A673 (cell line): ENCODE results near the gene SCAMP4. TPM values are rescaled to one million over a fixed set of nuclear protein-coding genes. Genes with fewer than 3 reads are reported as not detected.

ENCODE experiments used
- BruUV-seq: library from RNA; stranded (reverse); fragments of 400-500 nt; replicated peaks from 2 replicates; lab custom pipeline; 2021; lab: Mats Ljungman, UMichigan
- CTCF ChIA-PET: fragments of 300-600 bp; sonication (Branson Sonifier 250); formaldehyde crosslinking; loops from one replicate; lab custom pipeline; 2022; ENCODE audit warnings: antibody characterized with exemption; lab: Charles Lee
- POLR2A ChIA-PET: fragments of 300-600 bp; sonication (Branson Sonifier 250); formaldehyde crosslinking; loops from one replicate; lab custom pipeline; 2022; ENCODE audit warnings: antibody characterized with exemption; ENCODE audit not compliant: low non-redundant PET; lab: Charles Lee
- DNase-seq: peaks from one replicate; pipeline ENCODE4 v3.0.0-alpha.2; 2015; ENCODE audit warnings: low spot score
- H3K27ac ChIP-seq: fragments of 200-600 bp; sonication (generic); 2 replicates; pipeline ENCODE4 v1.5.1; 2016; ENCODE audit warnings: mixed run types, low read depth, mild to moderate bottlenecking, mixed read lengths, antibody characterized with exemption, low read length; ENCODE audit not compliant: poor library complexity, severe bottlenecking
- H3K27me3 ChIP-seq: fragments of 200-600 bp; sonication (generic); replicated peaks from 2 replicates; pipeline ENCODE4 v1.6.1; 2017; ENCODE audit warnings: mixed run types, low read depth, mild to moderate bottlenecking, mixed read lengths, antibody characterized with exemption, low read length; ENCODE audit not compliant: insufficient read depth, poor library complexity
- H3K36me3 ChIP-seq: fragments of 200-600 bp; sonication (generic); 2 replicates; pipeline ENCODE4 v1.6.1; 2016; ENCODE audit warnings: mixed run types, mild to moderate bottlenecking, mixed read lengths, antibody characterized with exemption, low read length; ENCODE audit not compliant: insufficient read depth, poor library complexity, severe bottlenecking
- H3K4me1 ChIP-seq: fragments of 200-600 bp; sonication (generic); 2 replicates; pipeline ENCODE4 v1.6.1; 2017; ENCODE audit warnings: mixed run types, mild to moderate bottlenecking, mixed read lengths, antibody characterized with exemption, low read length; ENCODE audit not compliant: insufficient read depth, poor library complexity, severe bottlenecking
- H3K4me3 ChIP-seq: fragments of 200-600 bp; sonication (generic); 2 replicates; pipeline ENCODE4 v1.5.1; 2016; ENCODE audit warnings: low read depth, mixed run types, mild to moderate bottlenecking, mixed read lengths, low read length; ENCODE audit not compliant: poor library complexity, severe bottlenecking
- H3K9me3 ChIP-seq: fragments of 200-600 bp; sonication (generic); 2 replicates; pipeline ENCODE4 v1.6.1; 2016; ENCODE audit warnings: mixed run types, low read depth, mild to moderate bottlenecking, mixed read lengths, antibody characterized with exemption, low read length; ENCODE audit not compliant: poor library complexity, severe bottlenecking
- CTCF ChIP-seq: fragments of 300-800, 200-600 bp; sonication (generic); conservative IDR thresholded peaks from 2 replicates; pipeline ENCODE4 v1.5.1; 2017; ENCODE audit warnings: low read depth, mild to moderate bottlenecking, antibody characterized with exemption, low read length, moderate library complexity, mixed read lengths
- EZH2 ChIP-seq: fragments of 200-600 bp; sonication (generic); IDR thresholded peaks from 2 replicates; pipeline ENCODE4 v1.6.1; 2017; ENCODE audit warnings: borderline replicate concordance, low read depth, mild to moderate bottlenecking, mixed read lengths, antibody characterized with exemption, low read length; ENCODE audit not compliant: poor library complexity, severe bottlenecking
- intact Hi-C: fragments of 100-400 bp; cut with micrococcal nuclease; formaldehyde crosslinking; loops from one replicate; pipeline ENCODE4 v1.10.0; 2022; ENCODE audit not compliant: unreplicated experiment
- total RNA-seq: library from RNA; stranded (reverse); gene quantifications from 2 replicates; pipeline ENCODE4 v1.2.3, GENCODE V29; 2021

Gene SCAMP4
- total RNA-seq, 1 experiment from 2014 or later, result 88.4 TPM

- no TSS peak for BruUV-seq
- Histone ChIP-seq H3K4me1 (no peaks in the 10 kb centered on the region), H3K4me3 (no peak overlapping the region), H3K36me3 (peaks cover 8% of the 10 kb centered on the region), H3K27me3 (no peaks in the 10 kb centered on the region), H3K27ac (peak overlapping the region; percentile 47), H3K9me3 (no peaks in the 10 kb centered on the region)
- intact Hi-C loops, result no loop called here
- no peak for DNase-seq
- ChIA-PET POLR2A (no interaction called here), CTCF (interaction anchor here (0.5 kb wide), 1 partner anchor 109 kb away, joined by 4 read pairs; no protein-coding TSS in a partner anchor)
- no peak for TF ChIP-seq EZH2
- TF ChIP-seq CTCF, result no peak
Observed at GRCh38 chr19:1961000-1961883, 56.0 kb downstream of the SCAMP4 start.

GRCh38 chr19:1962674-1963073 lies 57.5 kb downstream of the SCAMP4 start:
- POLR2A ChIA-PET, result no interaction called here
- CTCF ChIA-PET, result no interaction called here

GRCh38 chr19:1967087-1967608 lies 61.9 kb downstream of the SCAMP4 start:
- DNase-seq, result no peak
- H3K4me3 ChIP-seq, result no peak overlapping the region
- no peaks in the 10 kb centered on the region for H3K27me3 ChIP-seq
- CTCF ChIA-PET, result no interaction called here
- no peaks in the 10 kb centered on the region for H3K9me3 ChIP-seq
- intact Hi-C loops, result no loop called here
- POLR2A ChIA-PET, result no interaction called here
- H3K36me3 ChIP-seq, result peaks cover 19% of the 10 kb centered on the region
- no TSS peak for BruUV-seq
- TF ChIP-seq CTCF (no peak), EZH2 (no peak)
- no peak overlapping the region for H3K27ac ChIP-seq
- H3K4me1 ChIP-seq, result peaks cover 5% of the 10 kb centered on the region

More at GRCh38 chr19:1962674-1963073, 57.5 kb downstream of the SCAMP4 start:
- H3K4me3 ChIP-seq, result no peak overlapping the region
- H3K4me1 ChIP-seq, result no peaks in the 10 kb centered on the region
- TF ChIP-seq CTCF (no peak), EZH2 (no peak)
- intact Hi-C loops, result no loop called here
- no peaks in the 10 kb centered on the region for H3K27me3 ChIP-seq
- DNase-seq, result no peak
- peaks cover 10% of the 10 kb centered on the region for H3K36me3 ChIP-seq
- H3K27ac ChIP-seq, result no peak overlapping the region
- BruUV-seq, result no TSS peak
- no peaks in the 10 kb centered on the region for H3K9me3 ChIP-seq
